H1 (cell line): ENCODE results near the gene LTBP3. TPM values are rescaled to one million over a fixed set of nuclear protein-coding genes. Genes with fewer than 3 reads are reported as not detected.

Source experiments
- CTCF ChIA-PET: fragments of 300-600 bp; sonication (Branson Sonifier 250); formaldehyde crosslinking; loops from one replicate; lab custom pipeline; 2021; ENCODE audit not compliant: partially characterized antibody; lab: Charles Lee
- POLR2A ChIA-PET: fragments of 300-600 bp; sonication (Branson Sonifier 250); formaldehyde crosslinking; loops from one replicate; lab custom pipeline; 2021; ENCODE audit warnings: inconsistent platforms; ENCODE audit not compliant: partially characterized antibody; lab: Charles Lee
- DNase-seq, 2 experiments: peaks; one replicate each; pipeline versions ENCODE4 v3.0.0 to v3.0.0-alpha.2; 2010 to 2022; ENCODE audit warnings: low spot score in 2 of 2, low read depth in 1 of 2, mixed read lengths in 1 of 2
- FAIRE-seq: peaks from 2 replicates; lab custom pipeline; 2011; peaks lifted over from hg19 to GRCh38; lab: Jason Lieb, UNC
- H2AFZ ChIP-seq: 2 replicates; pipeline ENCODE4 v1.8.1; 2012; ENCODE audit warnings: low read length, inconsistent platforms
- H2AK5ac ChIP-seq: 2 replicates; pipeline ENCODE4 v1.6.1; 2013; ENCODE audit warnings: low read depth, low read length
- H2BK120ac ChIP-seq: replicated peaks from 2 replicates; pipeline ENCODE3; 2013; ENCODE audit warnings: low read depth, low read length, inconsistent platforms
- H2BK12ac ChIP-seq: 2 replicates; pipeline ENCODE4 v1.6.1; 2013; ENCODE audit warnings: low read depth, low read length
- H2BK15ac ChIP-seq: 2 replicates; pipeline ENCODE4 v1.6.1; 2013; ENCODE audit warnings: low read length
- H2BK20ac ChIP-seq: 2 replicates; pipeline ENCODE4 v1.6.1; 2013; ENCODE audit warnings: low read length
- H2BK5ac ChIP-seq: 2 replicates; pipeline ENCODE4 v1.6.1; 2013; ENCODE audit warnings: low read depth, low read length
- H3K14ac ChIP-seq: 2 replicates; pipeline ENCODE4 v1.6.1; 2013; ENCODE audit warnings: inconsistent platforms; ENCODE audit not compliant: insufficient read length
- H3K18ac ChIP-seq: 2 replicates; pipeline ENCODE4 v1.6.1; 2013; ENCODE audit warnings: low read length; ENCODE audit errors: extremely low read depth
- H3K23ac ChIP-seq: 2 replicates; pipeline ENCODE4 v1.6.1; 2013; ENCODE audit warnings: inconsistent platforms; ENCODE audit not compliant: insufficient read length
- H3K23me2 ChIP-seq: 2 replicates; pipeline ENCODE4 v1.6.1; 2013; ENCODE audit warnings: low read depth, low read length
- H3K27ac ChIP-seq: 2 replicates; pipeline ENCODE4 v1.6.1; 2011; ENCODE audit warnings: low read depth, low read length, inconsistent platforms
- H3K27me3 ChIP-seq, 4 experiments: replicated peaks in 1 of 4; 1 replicate in 1 of 4; 2 replicates in 3 of 4; pipeline versions ENCODE4 v1.6.1 to v1.8.1; 2011 to 2013; ENCODE audit warnings: low read length in 3 of 4, mild to moderate bottlenecking in 3 of 4, inconsistent platforms in 2 of 4, mixed read lengths in 2 of 4, moderate library complexity in 1 of 4; ENCODE audit not compliant: control insufficient read depth in 3 of 4, insufficient read depth in 3 of 4; ENCODE audit errors: extremely low read depth in 1 of 4
- H3K36me3 ChIP-seq, 4 experiments: 2 replicates each; pipeline versions ENCODE4 v1.6.1 to v1.8.1; 2011 to 2013; ENCODE audit warnings: mild to moderate bottlenecking in 4 of 4, low read length in 3 of 4, moderate library complexity in 2 of 4, control low read depth in 1 of 4, inconsistent platforms in 1 of 4; ENCODE audit not compliant: insufficient read depth in 4 of 4, control insufficient read depth in 2 of 4
- H3K4ac ChIP-seq: replicated peaks from 2 replicates; pipeline ENCODE3; 2013; ENCODE audit warnings: low read length, low read depth, mixed read lengths, inconsistent platforms; ENCODE audit not compliant: insufficient read length
- H3K4me1 ChIP-seq, 4 experiments: replicated peaks in 1 of 4; 1 replicate in 1 of 4; 2 replicates in 3 of 4; pipeline versions ENCODE4 v1.6.1 to v1.8.1; 2011 to 2013; ENCODE audit warnings: low read length in 3 of 4, inconsistent platforms in 2 of 4, mixed read lengths in 1 of 4; ENCODE audit not compliant: insufficient read depth in 4 of 4, control insufficient read depth in 3 of 4
- H3K4me2 ChIP-seq, 2 experiments: 2 replicates each; pipeline versions ENCODE4 v1.6.1 to v1.8.1; 2011 to 2013; ENCODE audit warnings: low read depth in 2 of 2, low read length in 2 of 2, control low read depth in 1 of 2, inconsistent platforms in 1 of 2, mild to moderate bottlenecking in 1 of 2; ENCODE audit not compliant: insufficient read depth in 1 of 2
- H3K4me3 ChIP-seq, 4 experiments: fragments of 200-600, 300-600 bp in 1 of 4; sonication (generic), shearing (Covaris generic), sonication (Bioruptor Twin) in 1 of 4; 2 replicates each; pipeline versions ENCODE4 v1.5.1 to v1.8.1; 2011 to 2016; ENCODE audit warnings: low read length in 4 of 4, low read depth in 3 of 4, control low read depth in 2 of 4, inconsistent platforms in 2 of 4, mild to moderate bottlenecking in 2 of 4, mixed read lengths in 1 of 4, moderate library complexity in 1 of 4; ENCODE audit not compliant: insufficient read depth in 2 of 4; ENCODE audit errors: extremely low read depth in 1 of 4
- H3K56ac ChIP-seq: replicated peaks from 2 replicates; pipeline ENCODE3; 2013; ENCODE audit warnings: low read depth, mild to moderate bottlenecking, mixed read lengths, low read length, inconsistent platforms; ENCODE audit not compliant: insufficient read length
- H3K79me1 ChIP-seq: 2 replicates; pipeline ENCODE4 v1.6.1; 2013; ENCODE audit warnings: low read depth, low read length, control low read depth
- H3K79me2 ChIP-seq, 2 experiments: 2 replicates each; pipeline versions ENCODE4 v1.6.1 to v1.8.1; 2012 to 2013; ENCODE audit warnings: low read length in 2 of 2, mild to moderate bottlenecking in 2 of 2, inconsistent platforms in 1 of 2; ENCODE audit not compliant: insufficient read depth in 2 of 2, control insufficient read depth in 1 of 2
- H3K9ac ChIP-seq, 4 experiments: replicated peaks in 1 of 4; 1 replicate in 1 of 4; 2 replicates in 3 of 4; pipeline versions ENCODE4 v1.6.1 to v1.8.1; 2011 to 2013; ENCODE audit warnings: low read depth in 3 of 4, low read length in 3 of 4, control low read depth in 2 of 4, mild to moderate bottlenecking in 2 of 4, moderate library complexity in 2 of 4, inconsistent platforms in 1 of 4; ENCODE audit errors: extremely low read depth in 1 of 4
- H3K9me3 ChIP-seq, 2 experiments: 2 replicates each; pipeline versions ENCODE4 v1.6.1 to v1.8.1; 2012 to 2013; ENCODE audit warnings: mild to moderate bottlenecking in 2 of 2, moderate library complexity in 2 of 2, control low read depth in 1 of 2, inconsistent platforms in 1 of 2, low read depth in 1 of 2, low read length in 1 of 2, mixed read lengths in 1 of 2; ENCODE audit not compliant: insufficient read depth in 2 of 2
- H4K20me1 ChIP-seq, 2 experiments: replicated peaks in 1 of 2; 2 replicates each; pipeline versions ENCODE3 to v1.8.1; 2011 to 2013; ENCODE audit warnings: inconsistent platforms in 2 of 2, low read length in 2 of 2, mild to moderate bottlenecking in 1 of 2; ENCODE audit not compliant: insufficient read depth in 2 of 2, control insufficient read depth in 1 of 2
- H4K5ac ChIP-seq: 2 replicates; pipeline ENCODE4 v1.6.1; 2013; ENCODE audit warnings: low read length, low read depth, mixed read lengths, inconsistent platforms; ENCODE audit not compliant: insufficient read length
- H4K8ac ChIP-seq: 2 replicates; pipeline ENCODE4 v1.8.0; 2013; ENCODE audit warnings: mild to moderate bottlenecking, moderate library complexity, low read length, inconsistent platforms; ENCODE audit not compliant: insufficient read depth; ENCODE audit errors: extremely low read depth
- H4K91ac ChIP-seq: replicated peaks from 2 replicates; pipeline ENCODE3; 2013; ENCODE audit warnings: low read length, mixed read lengths, inconsistent platforms; ENCODE audit not compliant: insufficient read length
- WGBS, 2 experiments: shearing (Covaris generic) in 1 of 2; methylation state at CpG; one replicate each; pipeline versions ENCODE4 v1.1.6 to v1.1.7; 2013 to 2015; ENCODE audit warnings: low lambda C conversion rate in 2 of 2, mixed read lengths in 2 of 2, inconsistent platforms in 1 of 2, low coverage in 1 of 2, missing lambda C conversion rate in 1 of 2; ENCODE audit not compliant: insufficient replicate concordance in 2 of 2, insufficient coverage in 1 of 2, insufficient read length in 1 of 2; ENCODE audit errors: extremely low coverage in 1 of 2, missing lambda C conversion rate in 1 of 2; 5-methylcytosine and 5-hydroxymethylcytosine counted together
- polyA plus RNA-seq, 7 experiments: library from polyadenylated mRNA; depleted of rRNA in 3 of 7; stranded (reverse) in 5 of 7; unstranded in 2 of 7; fragments of >200 nt in 5 of 7; fragments of 200-250 nt in 2 of 7; gene quantifications; 1 replicate in 5 of 7; 2 replicates in 1 of 7; 4 replicates in 1 of 7; pipeline versions ENCODE4 v1.2.1 to v1.2.3, GENCODE V29; 2011 to 2013; ENCODE audit warnings: missing spikeins in 2 of 7, mixed read lengths in 2 of 7
- total RNA-seq: library from RNA; stranded (reverse); fragmentation: NEBNext Ultra II Directional; extraction: Animal tissue kit (Norgen Biotek cat#: 25700); gene quantifications from 2 replicates; pipeline ENCODE4 v1.2.1, GENCODE V29; 2021
- TF ChIP-seq, protein P1 (sequence below): IDR thresholded peaks from 2 replicates; pipeline ENCODE4 v1.6.1; 2011; ENCODE audit warnings: low read depth, mild to moderate bottlenecking, low read length; ENCODE audit not compliant: insufficient read depth

Gene LTBP3
- total and polyA plus RNA-seq, 2 of the 8 experiments (the other 6 are each of a cell fraction or from before 2014, with no cell fraction given), result 12.8 to 17.8 TPM

DNA sequence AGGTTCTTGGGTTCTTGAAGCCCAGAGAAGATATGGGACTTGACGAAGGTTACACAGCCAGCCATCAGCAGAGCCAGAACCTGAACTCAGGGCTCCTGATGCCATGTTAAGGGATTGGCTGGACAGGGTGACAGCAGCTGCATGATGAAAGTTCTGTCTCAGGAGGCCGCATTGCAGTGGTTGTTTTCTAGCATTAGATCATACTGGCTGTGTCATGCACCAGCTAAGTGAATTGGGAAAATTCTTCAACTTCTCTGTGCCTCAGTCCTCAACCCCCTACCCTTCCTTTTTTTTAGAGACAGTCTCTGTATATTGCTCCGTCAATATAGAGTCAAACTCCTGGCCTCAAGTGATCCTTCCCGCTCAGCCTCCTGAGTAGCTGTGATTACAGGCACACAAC lies 5.4 kb upstream of the LTBP3 start:
- H3K18ac ChIP-seq, result no peak overlapping the region
- no peak overlapping the region for H2BK12ac ChIP-seq
- no peak overlapping the region for H3K27ac ChIP-seq
- no peak overlapping the region for H2BK15ac ChIP-seq
- H3K14ac ChIP-seq, result no peak overlapping the region
- no peak overlapping the region for H2BK20ac ChIP-seq
- WGBS, 2 experiments, result 91% methylated on average over 4 of the region's 4 CpGs; no CpG with 5 or more reads in 1 of the 2 experiments
- TF ChIP-seq, protein P1, sequence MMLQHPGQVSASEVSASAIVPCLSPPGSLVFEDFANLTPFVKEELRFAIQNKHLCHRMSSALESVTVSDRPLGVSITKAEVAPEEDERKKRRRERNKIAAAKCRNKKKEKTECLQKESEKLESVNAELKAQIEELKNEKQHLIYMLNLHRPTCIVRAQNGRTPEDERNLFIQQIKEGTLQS, result no peak
- TF ChIP-seq, all 59 proteins: peak for 0
- Histone ChIP-seq H3K79me1 (no peaks in the 10 kb centered on the region; the same call in 1 of the 2 replicates), H4K20me1 (peaks cover 0 to 2% of the 10 kb centered on the region in 2 experiments), H3K9ac (no peak overlapping the region), H3K79me2 (no peaks in the 10 kb centered on the region), H4K91ac (no peak overlapping the region), H2AFZ (no peak overlapping the region), H3K4me2 (no peak overlapping the region), H2AK5ac (peak overlapping the region; percentile 86; the same call in 1 of the 2 replicates), H3K9me3 (no peaks in the 10 kb centered on the region), H3K23me2 (peaks cover 2% of the 10 kb centered on the region; the same call in 1 of the 2 replicates), H3K23ac (no peak overlapping the region), H3K27me3 (peaks cover 0 to 11% (median 7%) of the 10 kb centered on the region in 4 experiments; a peak in 5 of 7 replicates), H3K4ac (no peak overlapping the region), H3K4me3 (no peak overlapping the region), H4K5ac (no peak overlapping the region), H3K56ac (no peak overlapping the region), H2BK5ac (no peak overlapping the region), H2BK120ac (no peak overlapping the region), H3K36me3 (no peaks in the 10 kb centered on the region), H3K4me1 (peaks cover 0 to 22% (median 20%) of the 10 kb centered on the region in 4 experiments; a peak in 6 of 7 replicates), H4K8ac (no peak overlapping the region; the same call in 1 of the 2 replicates)
- FAIRE-seq (no peak), DNase-seq (no peak)
- ChIA-PET POLR2A (interaction anchor here (1.4 to 1.6 kb wide), 2 partner anchors 18 to 64 kb away, joined by 4 read pairs; no protein-coding TSS in a partner anchor), CTCF (interaction anchor here (3.5 to 16.3 kb wide), 4 partner anchors 8 to 19 kb away, joined by 11 to 284 read pairs (median 51); partner anchors contain the start of genes EHBP1L1, FAM89B and ZNRD2)
